HCT116 (cell line): ENCODE data around the gene EGF. TPM values are rescaled to one million over a fixed set of nuclear protein-coding genes. Genes with fewer than 3 reads are reported as not detected.

ENCODE experiments used
- ATAC-seq: fragments of 200-7000 bp; cut with Tn5 transposase; 2 replicates; pipeline ENCODE4 v1.9.1; 2020; ENCODE audit warnings: mild to moderate bottlenecking, moderate library complexity
- BruUV-seq: library from RNA; stranded (reverse); fragments of 400-500 nt; replicated peaks from 2 replicates; lab custom pipeline; 2021; lab: Mats Ljungman, UMichigan
- CTCF ChIA-PET: fragments of 300-600 bp; sonication (Branson Sonifier 250); formaldehyde crosslinking; loops from one replicate; lab custom pipeline; 2021; ENCODE audit warnings: antibody characterized with exemption; lab: Charles Lee
- POLR2A ChIA-PET: fragments of 300-600, 350-600 bp; sonication (Branson Sonifier 250); formaldehyde crosslinking; loops from one replicate; lab custom pipeline; 2021; ENCODE audit warnings: antibody characterized with exemption; lab: Charles Lee
- RAD21 ChIA-PET, 2 experiments: fragments of 300-600 bp; sonication (Branson Sonifier 250); formaldehyde crosslinking; loops; one replicate each; lab custom pipeline; 2023; ENCODE audit warnings: low total read pairs in 2 of 2; ENCODE audit not compliant: uncharacterized antibody in 2 of 2, unreplicated experiment in 2 of 2, low non-redundant PET in 1 of 2; lab: Charles Lee
- DNase-seq: peaks from one replicate; pipeline ENCODE4 v3.0.0-alpha.2; 2010; ENCODE audit warnings: low read depth, low spot score
- H2AFZ ChIP-seq: fragments of 200-600 bp; shearing (Covaris generic), sonication (generic); 2 replicates; pipeline ENCODE4 v1.6.1; 2017; ENCODE audit warnings: low read depth, mixed run types, mixed read lengths, antibody characterized with exemption, low read length; ENCODE audit not compliant: poor library complexity, severe bottlenecking
- H3K27ac ChIP-seq: 2 replicates; pipeline ENCODE4 v1.5.1; 2012; ENCODE audit warnings: low read depth, low read length
- H3K27me3 ChIP-seq: fragments of 200-600 bp; sonication (generic); 2 replicates; pipeline ENCODE4 v1.6.1; 2016; ENCODE audit warnings: mixed run types, low read length, mixed read lengths; ENCODE audit not compliant: insufficient read depth
- H3K36me3 ChIP-seq, 2 experiments: fragments of 200-500 bp in 1 of 2; fragments of 200-600 bp in 1 of 2; sonication (Bioruptor generic) in 1 of 2; sonication (generic) in 1 of 2; 2 replicates each; pipeline versions ENCODE4 v1.5.1 to v1.6.1; 2014 to 2016; ENCODE audit warnings: low read length in 2 of 2, inconsistent platforms in 1 of 2, mixed read lengths in 1 of 2, mixed run types in 1 of 2; ENCODE audit not compliant: insufficient read depth in 2 of 2, control insufficient read depth in 1 of 2
- H3K4me1 ChIP-seq, 2 experiments: fragments of 200-600 bp in 1 of 2; sonication (generic) in 1 of 2; 2 replicates each; pipeline versions ENCODE4 v1.5.1 to v1.6.1; 2012 to 2017; ENCODE audit warnings: low read length in 2 of 2, inconsistent platforms in 1 of 2, mild to moderate bottlenecking in 1 of 2, mixed read lengths in 1 of 2, mixed run types in 1 of 2, moderate library complexity in 1 of 2; ENCODE audit not compliant: insufficient read depth in 2 of 2, control insufficient read depth in 1 of 2
- H3K4me2 ChIP-seq: fragments of 200-600 bp; sonication (generic); 2 replicates; pipeline ENCODE4 v1.6.1; 2017; ENCODE audit warnings: mixed run types, low read length, mixed read lengths
- H3K4me3 ChIP-seq, 2 experiments: fragments of 200-600 bp in 1 of 2; sonication (generic) in 1 of 2; replicated peaks in 1 of 2; 2 replicates each; pipeline ENCODE4 v1.5.1; 2011 to 2016; ENCODE audit warnings: low read length in 2 of 2, control low read depth in 1 of 2, low read depth in 1 of 2, mild to moderate bottlenecking in 1 of 2, mixed read lengths in 1 of 2, mixed run types in 1 of 2
- H3K79me2 ChIP-seq: fragments of 200-600 bp; sonication (generic); 2 replicates; pipeline ENCODE4 v1.6.1; 2017; ENCODE audit warnings: mild to moderate bottlenecking, mixed run types, low read length, moderate library complexity, mixed read lengths; ENCODE audit not compliant: insufficient read depth
- H3K9ac ChIP-seq: fragments of 200-600 bp; sonication (generic); 2 replicates; pipeline ENCODE4 v1.6.1; 2016; ENCODE audit warnings: low read length, mixed read lengths
- H3K9me2 ChIP-seq: fragments of 200-600 bp; sonication (generic), shearing (Covaris generic); 2 replicates; pipeline ENCODE4 v1.6.1; 2017; ENCODE audit warnings: mixed run types, mild to moderate bottlenecking, moderate library complexity; ENCODE audit not compliant: insufficient read depth
- H3K9me3 ChIP-seq, 2 experiments: fragments of 200-500 bp in 1 of 2; fragments of 200-600 bp in 1 of 2; sonication (Bioruptor generic) in 1 of 2; sonication (generic) in 1 of 2; 2 replicates each; pipeline ENCODE4 v1.6.1; 2014 to 2017; ENCODE audit warnings: low read length in 2 of 2, mixed read lengths in 2 of 2, inconsistent platforms in 1 of 2, low read depth in 1 of 2, mild to moderate bottlenecking in 1 of 2, mixed run types in 1 of 2, moderate library complexity in 1 of 2; ENCODE audit not compliant: control insufficient read depth in 1 of 2, insufficient read depth in 1 of 2
- H4K20me1 ChIP-seq: fragments of 200-600 bp; sonication (generic), shearing (Covaris generic); 2 replicates; pipeline ENCODE4 v1.6.1; 2017; ENCODE audit warnings: mixed run types, mild to moderate bottlenecking, moderate library complexity; ENCODE audit not compliant: insufficient read depth
- CBX3 ChIP-seq: IDR thresholded peaks from 2 replicates; pipeline ENCODE4 v1.6.1; 2012; ENCODE audit warnings: low read depth
- CEBPB ChIP-seq: IDR thresholded peaks from 2 replicates; pipeline ENCODE4 v1.6.1; 2012; ENCODE audit warnings: low read depth
- ELF1 ChIP-seq: IDR thresholded peaks from 2 replicates; pipeline ENCODE4 v1.6.1; 2012; ENCODE audit warnings: low read depth, borderline replicate concordance
- EZH2phosphoT487 ChIP-seq: fragments of 200-600 bp; IDR thresholded peaks from 2 replicates; pipeline ENCODE4 v1.6.1; 2018; ENCODE audit warnings: antibody characterized with exemption, borderline replicate concordance
- FOSL1 ChIP-seq: IDR thresholded peaks from 2 replicates; pipeline ENCODE4 v1.6.1; 2012; ENCODE audit warnings: low read depth
- MAX ChIP-seq: IDR thresholded peaks from 2 replicates; pipeline ENCODE4 v1.6.1; 2012
- POLR2A ChIP-seq: IDR thresholded peaks from 2 replicates; pipeline ENCODE4 v1.7.0; 2011; ENCODE audit warnings: borderline replicate concordance; ENCODE audit not compliant: insufficient read depth, insufficient read length; ENCODE audit errors: extremely low read depth
- RAD21 ChIP-seq: IDR thresholded peaks from 2 replicates; pipeline ENCODE4 v1.6.1; 2012; ENCODE audit warnings: low read depth, mild to moderate bottlenecking
- ZNF274 ChIP-seq: fragments of 200-500 bp; sonication (Bioruptor generic); IDR thresholded peaks from 2 replicates; pipeline ENCODE4 v1.6.1; 2014; ENCODE audit warnings: mild to moderate bottlenecking, low read depth, low read length, inconsistent platforms
- intact Hi-C: fragments of 100-400 bp; cut with micrococcal nuclease; formaldehyde crosslinking; loops from 2 replicates; pipeline ENCODE4 v1.10.0; 2022
- total RNA-seq: library from RNA; stranded (reverse); gene quantifications from one replicate; pipeline ENCODE4 v1.2.1, GENCODE V29; 2021; ENCODE audit not compliant: unreplicated experiment

Gene EGF
- total RNA-seq, 1 experiment from 2014 or later, result 0.57 TPM

GRCh38 chr4:109946120-109946519 lies 33.4 kb downstream of the EGF start:
- Histone ChIP-seq H4K20me1 (no peaks in the 10 kb centered on the region), H3K27ac (no peak overlapping the region), H3K4me1 (peaks cover 0 to 6% of the 10 kb centered on the region in 2 experiments; a peak in 1 of 4 replicates), H3K36me3 (no peaks in the 10 kb centered on the region), H3K9me2 (no peaks in the 10 kb centered on the region), H2AFZ (no peak overlapping the region), H3K4me3 (no peak overlapping the region), H3K79me2 (no peaks in the 10 kb centered on the region), H3K4me2 (no peak overlapping the region), H3K9ac (no peak overlapping the region), H3K9me3 (no peaks in the 10 kb centered on the region), H3K27me3 (no peaks in the 10 kb centered on the region)
- intact Hi-C loops, result no loop called here
- ChIA-PET RAD21 (no interaction called here), CTCF (no interaction called here), POLR2A (interaction anchor here (0.5 kb wide), 1 partner anchor 27 kb away, joined by 5 read pairs; no protein-coding TSS in a partner anchor)
- ATAC-seq (no peak), DNase-seq (no peak)
- no TSS peak for BruUV-seq
- TF ChIP-seq CEBPB (no peak), ELF1 (no peak), EZH2phosphoT487 (no peak), CBX3 (no peak), RAD21 (no peak), POLR2A (no peak), MAX (no peak)

- Histone ChIP-seq H4K20me1 (no peaks in the 10 kb centered on the region), H3K9me3 (no peaks in the 10 kb centered on the region), H3K4me3 (no peak overlapping the region), H2AFZ (no peak overlapping the region), H3K4me1 (peaks cover 0 to 6% of the 10 kb centered on the region in 2 experiments; a peak in 1 of 4 replicates), H3K27ac (no peak overlapping the region), H3K4me2 (no peak overlapping the region), H3K27me3 (no peaks in the 10 kb centered on the region), H3K9me2 (no peaks in the 10 kb centered on the region), H3K79me2 (no peaks in the 10 kb centered on the region), H3K36me3 (no peaks in the 10 kb centered on the region), H3K9ac (no peak overlapping the region)
- POLR2A ChIA-PET, result no interaction called here
- DNase-seq (no peak), ATAC-seq (0 out of 2 replicates have a peak, but pooled peaks have one; percentile 44)
- RAD21 ChIA-PET, result no interaction called here
- no TSS peak for BruUV-seq
- TF ChIP-seq FOSL1, result peak; percentile 17; the same call in 1 of the 2 replicates
- no peak for TF ChIP-seq ZNF274
- intact Hi-C loops, result no loop called here
- CTCF ChIA-PET, result no interaction called here
Observed at GRCh38 chr4:109947457-109947856, 34.8 kb downstream of the EGF start.
